Neural progenitor cell (in vitro differentiated cells): ENCODE results near the gene SLC43A3.

ENCODE experiments used
- CTCF ChIP-seq: fragments of 200-600 bp; sonication (generic); IDR thresholded peaks from 2 replicates; pipeline ENCODE4 v1.5.1; 2017; ENCODE audit warnings: antibody characterized with exemption, mild to moderate bottlenecking
- EZH2 ChIP-seq: fragments of 200-600 bp; sonication (generic); IDR thresholded peaks from 2 replicates; pipeline ENCODE4 v1.6.1; 2017; ENCODE audit warnings: antibody characterized with exemption, mild to moderate bottlenecking, moderate library complexity
- EZH2phosphoT487 ChIP-seq: fragments of 200-600 bp; sonication (generic); IDR thresholded peaks from 2 replicates; pipeline ENCODE4 v1.6.1; 2017; ENCODE audit warnings: antibody characterized with exemption

DNA sequence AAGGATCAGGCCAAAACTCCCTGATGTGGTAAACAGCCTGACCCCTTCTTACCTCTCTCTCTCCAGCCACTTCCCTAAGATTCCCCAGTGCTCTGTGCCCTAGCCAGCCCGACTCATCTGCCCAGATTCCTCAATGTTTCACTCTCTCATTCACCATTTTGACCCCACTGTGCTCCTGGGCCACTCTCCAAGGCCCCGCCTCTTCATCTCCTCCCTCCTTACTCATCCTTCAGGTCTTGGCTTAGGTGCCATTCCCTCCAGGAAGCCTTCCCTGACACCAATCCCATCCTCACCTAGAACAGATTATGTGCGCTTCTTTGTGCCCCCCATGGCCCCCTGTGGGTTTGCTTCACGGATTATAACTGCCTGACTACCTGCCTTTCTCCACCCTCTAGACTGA, 13.2 kb downstream of the SLC43A3 start:
- TF ChIP-seq CTCF (no peak), EZH2 (no peak), EZH2phosphoT487 (no peak)
